ENCODE results near the gene LRRC17. TPM values are rescaled to one million over a fixed set of nuclear protein-coding genes. Genes with fewer than 3 reads are reported as not detected.
A peak's percentile ranks its signal among the peaks of the same experiment; 100 is the strongest.

Gene LRRC17
- total RNA-seq, 3 donors from 2014 or later: 1.3 to 1.9 (median 1.3) TPM

DNA sequence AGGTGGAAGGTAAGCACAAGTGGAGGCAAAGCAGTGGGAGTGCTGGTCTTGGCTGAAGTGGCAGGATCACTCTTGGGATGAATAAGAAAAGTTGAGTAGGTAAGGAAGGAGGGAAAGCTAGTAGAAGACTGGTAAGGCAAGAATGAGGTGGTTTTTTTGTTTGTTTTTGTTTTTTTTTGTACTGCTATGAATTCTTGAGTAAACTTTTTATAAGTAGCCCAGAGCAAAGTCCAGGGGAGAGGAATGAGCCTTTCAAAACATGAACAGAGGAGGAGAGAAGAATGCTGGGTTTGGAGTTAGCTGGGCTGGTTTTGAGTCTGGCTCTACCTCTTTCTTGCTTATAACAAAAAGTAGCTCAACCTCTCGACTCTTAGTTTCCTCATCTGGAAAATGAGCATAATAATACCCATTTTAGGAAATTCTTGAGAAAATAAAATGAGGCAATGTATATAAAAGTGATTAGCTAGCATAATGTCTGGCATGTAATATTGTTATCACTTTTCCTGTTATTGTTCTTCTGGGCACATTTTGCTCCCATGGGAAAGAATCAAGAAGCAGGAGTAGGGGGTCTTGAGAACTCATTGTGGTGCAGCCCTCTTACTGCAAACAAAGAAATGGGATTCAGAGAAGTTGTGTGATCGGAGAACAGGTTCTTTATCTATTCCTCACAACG, 24.1 kb upstream of the LRRC17 start:
- ATAC-seq (peak; percentile 31), DNase-seq (no peak)
- intact Hi-C loops (cut with DNase I, micrococcal nuclease): no loop called here
- TF ChIP-seq, protein P1, sequence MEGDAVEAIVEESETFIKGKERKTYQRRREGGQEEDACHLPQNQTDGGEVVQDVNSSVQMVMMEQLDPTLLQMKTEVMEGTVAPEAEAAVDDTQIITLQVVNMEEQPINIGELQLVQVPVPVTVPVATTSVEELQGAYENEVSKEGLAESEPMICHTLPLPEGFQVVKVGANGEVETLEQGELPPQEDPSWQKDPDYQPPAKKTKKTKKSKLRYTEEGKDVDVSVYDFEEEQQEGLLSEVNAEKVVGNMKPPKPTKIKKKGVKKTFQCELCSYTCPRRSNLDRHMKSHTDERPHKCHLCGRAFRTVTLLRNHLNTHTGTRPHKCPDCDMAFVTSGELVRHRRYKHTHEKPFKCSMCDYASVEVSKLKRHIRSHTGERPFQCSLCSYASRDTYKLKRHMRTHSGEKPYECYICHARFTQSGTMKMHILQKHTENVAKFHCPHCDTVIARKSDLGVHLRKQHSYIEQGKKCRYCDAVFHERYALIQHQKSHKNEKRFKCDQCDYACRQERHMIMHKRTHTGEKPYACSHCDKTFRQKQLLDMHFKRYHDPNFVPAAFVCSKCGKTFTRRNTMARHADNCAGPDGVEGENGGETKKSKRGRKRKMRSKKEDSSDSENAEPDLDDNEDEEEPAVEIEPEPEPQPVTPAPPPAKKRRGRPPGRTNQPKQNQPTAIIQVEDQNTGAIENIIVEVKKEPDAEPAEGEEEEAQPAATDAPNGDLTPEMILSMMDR (IDR thresholded peaks at IDR 0.05): no peak
- Histone ChIP-seq H3K36me3 (ENCODE audit: low read depth) (no peaks in the 10 kb centered on the region), H3K4me1 (ENCODE audit: low read depth) (no peaks in the 10 kb centered on the region), H3K9me3 (no peaks in the 10 kb centered on the region), H3K4me3 (no peak overlapping the region)

DNA sequence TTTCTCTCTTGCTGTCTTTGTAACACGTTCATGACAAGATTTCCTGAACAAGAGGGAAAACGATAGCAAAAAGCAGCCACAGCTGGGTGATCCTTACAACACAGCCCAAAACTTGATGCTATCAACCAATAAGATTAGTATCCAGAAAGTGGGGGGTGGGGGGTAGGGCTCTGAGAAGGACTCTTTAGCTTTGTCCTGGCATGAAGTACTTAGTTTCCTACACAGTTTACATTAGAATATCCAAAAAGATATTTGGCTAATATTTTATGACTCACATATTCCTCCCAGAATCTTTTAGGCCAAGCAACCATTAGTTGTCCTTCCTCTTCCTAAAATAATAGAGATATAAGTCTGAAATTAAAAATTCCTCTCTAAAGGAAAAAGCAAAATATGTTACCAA, 22.9 kb upstream of the LRRC17 start:
- Histone ChIP-seq H3K4me3 (no peak overlapping the region), H3K36me3 (ENCODE audit: low read depth) (no peaks in the 10 kb centered on the region), H3K9me3 (no peaks in the 10 kb centered on the region), H3K4me1 (ENCODE audit: low read depth) (no peaks in the 10 kb centered on the region)
- ATAC-seq (no peak), DNase-seq (no peak)
- TF ChIP-seq, protein P1 (IDR thresholded peaks at IDR 0.05): no peak
- intact Hi-C loops (cut with DNase I, micrococcal nuclease): no loop called here

DNA sequence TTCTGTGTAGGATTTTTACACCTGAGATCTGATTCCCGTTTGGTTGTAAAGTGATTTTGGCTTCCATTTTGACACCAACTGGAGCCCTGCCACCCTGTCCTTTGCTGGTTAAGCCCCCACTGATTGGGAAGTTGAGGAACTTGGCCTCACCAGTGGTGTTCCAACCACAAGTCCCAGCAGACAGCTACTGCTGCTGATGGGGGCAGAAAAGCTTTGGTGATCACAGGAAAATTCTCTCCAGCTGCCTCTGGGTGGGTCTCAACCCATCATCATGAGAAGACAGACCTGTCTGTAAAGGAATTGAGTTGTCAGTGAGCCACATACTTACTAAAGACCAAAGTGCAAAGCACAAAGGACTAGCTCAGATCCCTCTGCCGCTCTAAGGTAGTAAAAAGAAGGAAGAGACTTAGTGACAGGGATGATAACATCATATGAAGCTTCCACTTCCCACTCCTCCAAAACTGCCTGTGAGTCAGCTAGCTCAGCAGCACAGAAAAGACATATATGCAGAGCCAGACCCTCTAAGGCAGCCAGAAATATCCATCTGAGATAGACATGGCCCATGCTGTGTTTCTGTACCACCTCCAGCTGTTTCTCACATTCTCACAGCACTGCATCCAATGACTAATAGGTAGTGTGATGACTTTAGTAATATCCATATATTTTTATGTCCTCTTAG, 22.4 kb upstream of the LRRC17 start:
- DNase-seq (no peak), ATAC-seq (peak; percentile 33)
- Histone ChIP-seq H3K9me3 (no peaks in the 10 kb centered on the region), H3K4me1 (ENCODE audit: low read depth) (no peaks in the 10 kb centered on the region), H3K4me3 (no peak overlapping the region), H3K36me3 (ENCODE audit: low read depth) (no peaks in the 10 kb centered on the region)
- intact Hi-C loops (cut with DNase I, micrococcal nuclease): no loop called here
- TF ChIP-seq, protein P1 (IDR thresholded peaks at IDR 0.05): no peak

DNA sequence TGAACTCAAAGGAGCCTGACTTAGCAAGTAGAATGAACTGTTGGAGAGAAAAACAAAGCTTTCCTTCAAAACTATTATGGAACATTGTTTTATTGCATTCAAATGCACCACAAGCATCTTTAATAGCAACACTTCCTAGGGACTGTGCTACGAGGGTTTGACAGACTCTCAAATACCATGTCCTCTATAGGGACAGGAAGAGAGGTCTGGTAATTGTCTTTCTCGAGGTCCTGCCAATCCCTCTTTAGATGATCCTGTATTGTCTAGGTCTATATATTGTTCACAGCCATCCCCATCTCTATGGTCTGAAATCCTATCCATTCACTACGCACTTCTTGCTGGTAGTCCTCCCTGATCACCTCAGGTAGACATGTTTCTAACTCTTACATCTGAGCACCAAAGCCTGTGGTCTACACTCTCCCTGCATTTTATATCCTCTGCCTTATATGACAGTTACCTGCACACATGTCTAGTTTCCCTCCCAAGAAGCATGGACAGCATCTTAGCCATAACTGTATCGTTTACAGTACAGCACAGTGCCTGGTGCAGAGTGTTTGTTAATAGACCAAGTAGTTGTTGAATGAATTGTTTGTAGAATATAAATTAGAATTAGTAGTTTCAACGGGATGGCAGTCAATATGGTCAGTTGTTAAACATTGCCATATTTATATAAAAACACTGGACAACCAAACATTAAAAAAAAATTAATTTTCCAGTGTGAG, 21.7 kb upstream of the LRRC17 start:
- TF ChIP-seq, protein P1 (IDR thresholded peaks at IDR 0.05): no peak
- H3K9me3 ChIP-seq: no peaks in the 10 kb centered on the region
- ATAC-seq (no peak), DNase-seq (no peak)
- intact Hi-C loops (cut with DNase I, micrococcal nuclease): no loop called here
- no peaks in the 10 kb centered on the region for H3K36me3 ChIP-seq (ENCODE audit: low read depth)
- H3K4me1 ChIP-seq (ENCODE audit: low read depth): no peaks in the 10 kb centered on the region
- no peak overlapping the region for H3K4me3 ChIP-seq

DNA sequence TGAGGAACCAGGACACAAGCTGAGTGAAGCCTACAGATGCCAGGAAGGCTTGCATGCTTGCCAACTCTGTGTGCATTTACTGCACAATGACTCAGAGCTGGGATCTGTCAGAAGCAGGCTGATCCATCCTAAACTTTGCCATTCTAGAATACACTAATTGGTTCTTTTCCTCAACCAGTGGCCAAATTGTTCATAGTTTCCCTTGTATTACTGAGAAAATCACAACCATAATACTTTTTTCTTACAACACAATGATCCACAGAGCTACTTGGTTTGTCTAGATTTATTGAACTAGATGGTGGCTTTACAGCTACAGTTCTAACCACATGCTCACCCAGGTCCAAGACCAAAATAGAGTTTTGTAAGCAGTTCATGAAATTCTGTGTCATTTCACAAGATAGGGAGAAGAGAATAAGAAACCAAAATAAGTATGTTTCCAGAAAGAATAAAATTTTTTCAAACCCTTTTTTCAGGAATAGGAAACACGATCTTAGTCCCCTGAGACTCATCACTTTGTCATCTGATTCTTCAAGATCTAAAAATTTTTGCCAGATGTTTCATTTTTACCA, 21.0 kb upstream of the LRRC17 start:
- ATAC-seq (peak; percentile 44), DNase-seq (peak in 1 of 3 donors; percentile 7)
- Histone ChIP-seq H3K36me3 (ENCODE audit: low read depth) (no peaks in the 10 kb centered on the region), H3K9me3 (no peaks in the 10 kb centered on the region), H3K4me3 (no peak overlapping the region), H3K4me1 (ENCODE audit: low read depth) (no peaks in the 10 kb centered on the region)
- TF ChIP-seq, protein P1 (IDR thresholded peaks at IDR 0.05): no peak
- intact Hi-C loops (cut with DNase I, micrococcal nuclease): no loop called here

Measured in mucosa of descending colon (tissue), 3 donors.